HepG2 (cell line): ENCODE data around the gene XRCC3. TPM values are rescaled to one million over a fixed set of nuclear protein-coding genes. Genes with fewer than 3 reads are reported as not detected.

Experiments used
- ATAC-seq: fragments of 200-7000 bp; cut with Tn5 transposase; 3 replicates; pipeline ENCODE4 v1.9.1; 2020; ENCODE audit warnings: mild to moderate bottlenecking, moderate library complexity
- BruUV-seq: library from RNA; stranded (reverse); fragments of 400-500 nt; replicated peaks from 2 replicates; lab custom pipeline; 2021; lab: Mats Ljungman, UMichigan
- CTCF ChIA-PET: fragments of 300-600 bp; formaldehyde crosslinking; extraction: SDS; loops from one replicate; lab custom pipeline; 2021; ENCODE audit warnings: low total read pairs, inconsistent platforms, low intra/inter-chr PET ratio; lab: Yijun Ruan, JAX
- POLR2A ChIA-PET: fragments of 350-600 bp; sonication (Branson Sonifier 250); formaldehyde crosslinking; loops from one replicate; lab custom pipeline; 2020; ENCODE audit warnings: antibody characterized with exemption, inconsistent platforms; lab: Yijun Ruan, JAX
- DNase-seq: peaks from one replicate; pipeline ENCODE4 v3.0.0-alpha.2; 2015; ENCODE audit warnings: low spot score
- FAIRE-seq: peaks from 3 replicates; lab custom pipeline; 2011; peaks lifted over from hg19 to GRCh38; lab: Jason Lieb, UNC
- H2AFZ ChIP-seq: one replicate; pipeline ENCODE4 v1.6.1; 2011; ENCODE audit warnings: low read length, inconsistent platforms
- H3K27ac ChIP-seq: fragments of 300-600 bp; 3 replicates; pipeline ENCODE4 v1.8.0; 2011; ENCODE audit warnings: mixed run types, mild to moderate bottlenecking, mixed read lengths, low read length, inconsistent platforms; ENCODE audit not compliant: insufficient read depth; ENCODE audit errors: extremely low read length
- H3K27me3 ChIP-seq, 2 experiments: fragments of 200-600 bp in 1 of 2; 2 replicates in 1 of 2; 3 replicates in 1 of 2; pipeline versions ENCODE4 v1.6.0 to v1.8.0; 2011; ENCODE audit warnings: low read length in 2 of 2, mild to moderate bottlenecking in 2 of 2, moderate library complexity in 2 of 2, inconsistent platforms in 1 of 2; ENCODE audit not compliant: insufficient read depth in 2 of 2, control insufficient read depth in 1 of 2
- H3K36me3 ChIP-seq, 2 experiments: fragments of 200-600 bp in 1 of 2; replicated peaks in 1 of 2; 2 replicates in 1 of 2; 3 replicates in 1 of 2; pipeline versions ENCODE4 v1.5.1 to v1.8.0; 2011; ENCODE audit warnings: low read length in 2 of 2, inconsistent platforms in 1 of 2; ENCODE audit not compliant: insufficient read depth in 2 of 2, control insufficient read depth in 1 of 2
- H3K4me1 ChIP-seq: 2 replicates; pipeline ENCODE4 v1.5.1; 2012; ENCODE audit warnings: low read length, inconsistent platforms; ENCODE audit not compliant: insufficient read depth
- H3K4me2 ChIP-seq: 2 replicates; pipeline ENCODE4 v1.6.0; 2011; ENCODE audit warnings: low read depth, low read length, inconsistent platforms
- H3K4me3 ChIP-seq, 3 experiments: fragments of 200-600 bp in 1 of 3; sonication (generic), shearing (Covaris generic) in 1 of 3; replicated peaks in 1 of 3; 2 replicates each; pipeline ENCODE4 v1.5.1; 2011 to 2016; ENCODE audit warnings: low read length in 3 of 3, inconsistent platforms in 2 of 3, low read depth in 2 of 3, mild to moderate bottlenecking in 2 of 3, control low read depth in 1 of 3, mixed read lengths in 1 of 3; ENCODE audit not compliant: insufficient read depth in 1 of 3
- H3K79me2 ChIP-seq: one replicate; pipeline ENCODE4 v1.6.1; 2011; ENCODE audit warnings: low read length, inconsistent platforms; ENCODE audit not compliant: insufficient read depth
- H3K9ac ChIP-seq: 2 replicates; pipeline ENCODE4 v1.6.0; 2011; ENCODE audit warnings: mild to moderate bottlenecking, low read depth, low read length, inconsistent platforms; ENCODE audit not compliant: insufficient read depth
- H3K9me3 ChIP-seq: 2 replicates; pipeline ENCODE4 v1.5.1; 2012; ENCODE audit warnings: mild to moderate bottlenecking, low read length
- H4K20me1 ChIP-seq: 2 replicates; pipeline ENCODE4 v1.6.0; 2011; ENCODE audit warnings: inconsistent platforms, mild to moderate bottlenecking, low read length, moderate library complexity; ENCODE audit not compliant: insufficient read depth
- AGO2 ChIP-seq: fragments of 200-400 bp; formaldehyde crosslinking; optimal IDR thresholded peaks from 2 replicates; pipeline ENCODE3; 2017; ENCODE audit warnings: mild to moderate bottlenecking, low read depth, low read length, moderate library complexity
- ARID4A ChIP-seq: sonication (generic); formaldehyde crosslinking; IDR thresholded peaks from 2 replicates; pipeline ENCODE4 v1.5.0; 2020; ENCODE audit warnings: mild to moderate bottlenecking, missing genetic modification reagents, borderline replicate concordance
- CHD4 ChIP-seq: fragments of 200-600 bp; sonication (generic); IDR thresholded peaks from 2 replicates; pipeline ENCODE4 v1.7.0; 2017; ENCODE audit warnings: mild to moderate bottlenecking, low read length, borderline replicate concordance
- DNMT1 ChIP-seq: sonication (generic); formaldehyde crosslinking; IDR thresholded peaks from 2 replicates; pipeline ENCODE4 v1.5.1; 2020; ENCODE audit warnings: mild to moderate bottlenecking, missing genetic modification reagents
- MAFK ChIP-seq, 2 experiments: IDR thresholded peaks in 1 of 2; conservative IDR thresholded peaks in 1 of 2; 2 replicates each; pipeline ENCODE4 v1.6.1; 2011; ENCODE audit warnings: improper control_type of control experiment in 2 of 2, low read length in 2 of 2
- MIER3 ChIP-seq: IDR thresholded peaks from 2 replicates; pipeline ENCODE4 v1.6.1; 2016; ENCODE audit warnings: missing compliant biosample characterization, borderline replicate concordance
- ZNF562 ChIP-seq: sonication (generic); formaldehyde crosslinking; IDR thresholded peaks from 2 replicates; pipeline ENCODE4 v1.8.0; 2022; ENCODE audit warnings: missing genetic modification reagents, borderline replicate concordance
- ZNF569 ChIP-seq: sonication (generic); formaldehyde crosslinking; IDR thresholded peaks from 2 replicates; pipeline ENCODE4 v1.5.0; 2020; ENCODE audit warnings: mild to moderate bottlenecking, missing genetic modification reagents, moderate library complexity, borderline replicate concordance
- ZNF737 ChIP-seq: sonication (generic); formaldehyde crosslinking; IDR thresholded peaks from 2 replicates; pipeline ENCODE4 v1.5.0; 2020; ENCODE audit warnings: missing genetic modification reagents, mild to moderate bottlenecking, borderline replicate concordance
- WGBS: methylation state at CpG from one replicate; pipeline ENCODE4 v1.1.6; 2017; ENCODE audit warnings: low lambda C conversion rate; 5-methylcytosine and 5-hydroxymethylcytosine counted together
- in situ Hi-C: cut with HindIII; loops from 2 replicates; pipeline ENCODE4 v1.10.0; 2017; ENCODE audit warnings: low pct_unique_long_range_greater_than_20kb; ENCODE audit not compliant: extremely low pct_ligation_motif_present
- intact Hi-C: fragments of 100-400 bp; cut with micrococcal nuclease; formaldehyde crosslinking; loops from one replicate; pipeline ENCODE4 v1.10.0; 2022; ENCODE audit not compliant: unreplicated experiment
- polyA plus RNA-seq, 8 experiments: library from polyadenylated mRNA; depleted of rRNA in 3 of 8; stranded (reverse) in 7 of 8; unstranded in 1 of 8; fragments of >200 nt; fragmentation: Illumina TruSeq in 4 of 8; extraction: Trizol in 4 of 8; gene quantifications; 2 replicates each; pipeline versions ENCODE4 v1.2.1 to v1.2.3, GENCODE V29; 2011 to 2016; ENCODE audit warnings: low read depth in 4 of 8, missing spikeins in 1 of 8, mixed read lengths in 1 of 8; ENCODE audit not compliant: insufficient read depth in 1 of 8
- total RNA-seq, 5 experiments: library from RNA; depleted of rRNA; stranded (reverse); fragments of >200 nt; fragmentation: Illumina TruSeq; extraction: Trizol; gene quantifications; 2 replicates each; pipeline ENCODE4 v1.2.3, GENCODE V29; 2016; ENCODE audit warnings: low read depth in 1 of 5

Gene XRCC3
- total and polyA plus RNA-seq, 2 of the 13 experiments (the other 11 are each of a cell fraction or from before 2014, with no cell fraction given), result 5.4 to 25.8 TPM

- no peak overlapping the region for H3K27ac ChIP-seq
- in situ Hi-C loops, result no loop called here
- H3K9me3 ChIP-seq, result no peaks in the 10 kb centered on the region
- no peaks in the 10 kb centered on the region for H4K20me1 ChIP-seq
- no peak overlapping the region for H2AFZ ChIP-seq
- TF ChIP-seq CHD4 (no peak), AGO2 (peak; percentile 74)
- ChIA-PET CTCF (no interaction called here), POLR2A (no interaction called here)
- no peak overlapping the region for H3K9ac ChIP-seq
- peaks cover 7 to 34% of the 10 kb centered on the region in 2 experiments; a peak in 3 of 5 replicates for H3K36me3 ChIP-seq
- H3K27me3 ChIP-seq, result no peaks in the 10 kb centered on the region; a peak in 1 of 5 replicates
- ATAC-seq (no peak), FAIRE-seq (no peak), DNase-seq (no peak)
- no TSS peak for BruUV-seq
- intact Hi-C loops, result no loop called here
- WGBS, result 94% methylated on average over 13 of the region's 15 CpGs
- no peak overlapping the region for H3K4me3 ChIP-seq
- H3K4me1 ChIP-seq, result peaks cover 16% of the 10 kb centered on the region
- H3K4me2 ChIP-seq, result no peak overlapping the region
- peaks cover 6% of the 10 kb centered on the region for H3K79me2 ChIP-seq
Measured at GRCh38 chr14:103709814-103710213, 5.4 kb downstream of the XRCC3 start.

- Histone ChIP-seq H3K36me3 (peaks cover 7 to 35% of the 10 kb centered on the region in 2 experiments; a peak in 3 of 5 replicates), H3K4me3 (no peak overlapping the region), H4K20me1 (no peaks in the 10 kb centered on the region), H3K4me1 (peaks cover 6% of the 10 kb centered on the region), H3K9me3 (no peaks in the 10 kb centered on the region), H3K27ac (no peak overlapping the region), H3K9ac (no peak overlapping the region), H2AFZ (no peak overlapping the region), H3K27me3 (no peaks in the 10 kb centered on the region; a peak in 1 of 5 replicates), H3K4me2 (no peak overlapping the region), H3K79me2 (peaks cover 1% of the 10 kb centered on the region)
- no peak for FAIRE-seq
- in situ Hi-C loops (no loop called here), intact Hi-C loops (no loop called here)
- no peak for DNase-seq
- POLR2A ChIA-PET, result no interaction called here
- no peak for ATAC-seq
- over 99% methylated on average over 17 of the region's 18 CpGs for WGBS
- BruUV-seq, result no TSS peak
- CTCF ChIA-PET, result no interaction called here
- TF ChIP-seq ARID4A (0 out of 2 replicates have a peak, but pooled peaks have one; percentile 20), MAFK (conservative IDR thresholded peaks at IDR 0.05 in 1 of 2, IDR thresholded peaks at IDR 0.05 in 1 of 2; ENCODE audit: low read length in 2 of 2) (no peak), AGO2 (peak; percentile 49), ZNF562 (no peak), ZNF569 (CRISPR knock-in tag) (no peak), ZNF737 (CRISPR knock-in tag) (no peak), MIER3 (CRISPR knock-in tag) (no peak), DNMT1 (CRISPR knock-in tag) (no peak)
Measured at GRCh38 chr14:103708750-103709187, 6.5 kb downstream of the XRCC3 start.
